T-helper 2 cell treated with Interferon-gamma antibody and Interleukin-4, amounts not matched to agents 5 μg/mL and 100 μg/mL, for 36 hours (primary cell): ENCODE measurements around the gene STIM1.

Experiments
- DNase-seq: peaks from one replicate; pipeline ENCODE4 v3.0.0; 2021; ENCODE audit warnings: low spot score
- H3K27ac Mint-ChIP-seq: one replicate; pipeline ENCODE4 v1.8.0; 2021; ENCODE audit warnings: mild to moderate bottlenecking, mixed read lengths
- H3K27me3 Mint-ChIP-seq: one replicate; pipeline ENCODE4 v1.8.0; 2021; ENCODE audit warnings: low read depth, mixed read lengths
- H3K36me3 Mint-ChIP-seq: one replicate; pipeline ENCODE4 v1.8.0; 2021; ENCODE audit warnings: low read depth, mixed read lengths
- H3K4me1 Mint-ChIP-seq: one replicate; pipeline ENCODE4 v1.8.0; 2021; ENCODE audit warnings: low read depth, mixed read lengths
- H3K4me3 Mint-ChIP-seq: one replicate; pipeline ENCODE4 v1.8.0; 2022; ENCODE audit warnings: mild to moderate bottlenecking, moderate library complexity, mixed read lengths
- H3K9me3 Mint-ChIP-seq: one replicate; pipeline ENCODE4 v1.8.0; 2021; ENCODE audit warnings: mixed read lengths

The STIM1 gene

DNA sequence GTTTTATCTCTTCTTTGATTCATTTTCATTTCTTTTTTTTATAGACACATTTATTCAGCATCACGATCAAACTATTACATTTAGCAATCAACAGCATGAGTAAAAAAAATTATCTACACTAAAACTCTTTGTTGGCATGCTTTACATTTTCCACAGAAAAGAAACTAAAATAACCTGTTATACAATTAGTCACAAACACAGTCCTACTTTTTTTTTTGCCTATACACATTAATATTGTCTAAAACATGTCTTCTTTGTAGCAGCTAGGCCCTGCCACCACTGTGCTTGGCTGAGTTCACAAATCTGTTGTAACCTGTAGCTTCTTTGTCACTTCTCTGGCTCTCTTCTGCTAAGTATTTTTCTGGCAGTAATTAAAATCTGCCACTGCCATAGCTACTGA lies 117.0 kb downstream of the STIM1 start:
- H3K4me3 Mint-ChIP-seq = no peak overlapping the region
- H3K27me3 Mint-ChIP-seq = no peaks in the 10 kb centered on the region
- peaks cover 52% of the 10 kb centered on the region for H3K4me1 Mint-ChIP-seq
- DNase-seq = no peak
- no peak overlapping the region for H3K27ac Mint-ChIP-seq
- peaks cover 33% of the 10 kb centered on the region for H3K36me3 Mint-ChIP-seq
- no peaks in the 10 kb centered on the region for H3K9me3 Mint-ChIP-seq

DNA sequence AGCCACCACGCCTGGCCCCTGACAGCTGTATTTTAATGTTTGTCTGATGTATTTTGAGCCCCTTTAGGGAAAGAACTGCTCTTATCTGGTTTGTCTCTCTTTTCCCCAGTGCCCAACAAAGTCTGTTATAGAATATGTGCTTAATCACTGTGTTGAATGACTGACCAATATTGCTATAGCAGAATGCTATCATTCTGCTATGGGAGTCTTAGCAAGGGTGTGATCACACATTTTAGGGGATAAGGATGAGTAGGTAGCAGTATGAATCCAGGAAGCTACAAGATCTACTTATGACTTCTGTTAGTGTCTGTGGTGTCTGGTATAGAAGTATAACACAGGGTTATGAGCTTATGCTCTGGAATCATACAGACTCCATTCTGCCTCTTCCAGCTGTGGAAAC lies 121.6 kb downstream of the STIM1 start:
- H3K27me3 Mint-ChIP-seq = no peaks in the 10 kb centered on the region
- H3K4me1 Mint-ChIP-seq = peaks cover 35% of the 10 kb centered on the region
- no peak overlapping the region for H3K27ac Mint-ChIP-seq
- H3K4me3 Mint-ChIP-seq = no peak overlapping the region
- DNase-seq = no peak
- peaks cover 20% of the 10 kb centered on the region for H3K36me3 Mint-ChIP-seq
- H3K9me3 Mint-ChIP-seq = no peaks in the 10 kb centered on the region

DNA sequence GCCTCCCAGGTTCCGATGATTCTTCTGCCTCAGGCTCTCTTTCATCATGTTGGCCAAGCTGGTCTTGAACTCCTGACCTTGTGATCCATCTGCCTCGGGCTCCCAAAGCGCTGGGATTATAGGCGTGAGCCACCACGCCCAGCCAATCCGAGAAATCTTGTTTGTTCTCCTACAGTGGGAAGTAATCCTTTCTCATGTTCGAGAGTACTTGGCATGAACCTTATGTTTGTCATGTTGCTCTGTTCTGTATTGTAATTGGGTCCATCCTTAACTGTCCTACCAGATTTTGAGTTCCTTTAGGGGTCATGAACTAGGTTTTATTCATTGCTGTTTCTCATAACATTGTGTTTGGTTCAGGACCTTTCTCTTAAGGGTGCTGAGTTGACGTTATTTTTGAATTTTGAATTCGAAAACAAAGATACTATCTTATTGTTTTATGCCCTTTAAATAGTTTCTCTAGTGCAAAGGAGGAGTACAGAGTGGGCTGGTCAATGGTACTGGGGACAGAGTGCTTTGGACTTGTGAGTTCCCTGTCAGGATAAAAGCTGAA lies 125.7 kb downstream of the STIM1 start:
- Mint-ChIP-seq H3K4me3 (no peak overlapping the region), H3K27me3 (no peaks in the 10 kb centered on the region), H3K4me1 (peaks cover 57% of the 10 kb centered on the region), H3K36me3 (peaks cover 12% of the 10 kb centered on the region), H3K9me3 (no peaks in the 10 kb centered on the region), H3K27ac (no peak overlapping the region)
- DNase-seq = no peak

DNA sequence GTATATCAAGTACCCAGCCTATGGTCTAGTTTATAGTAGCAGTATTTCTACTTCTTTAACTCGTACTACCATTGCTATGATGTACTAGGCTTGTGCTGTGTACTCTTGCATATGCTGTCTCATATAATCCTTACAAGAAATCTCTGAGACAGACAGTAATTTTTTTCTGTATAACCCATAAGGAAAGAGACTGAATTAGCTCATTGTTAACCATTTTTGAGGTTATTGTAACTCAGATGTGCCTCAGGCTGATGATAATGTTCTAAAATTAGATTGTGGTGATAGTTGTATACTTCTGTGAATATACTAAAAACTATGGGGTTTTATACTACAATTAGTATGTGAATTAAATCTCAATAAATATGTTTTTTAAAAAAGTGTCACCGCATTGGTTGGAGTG lies 127.0 kb downstream of the STIM1 start:
- no peaks in the 10 kb centered on the region for H3K27me3 Mint-ChIP-seq
- H3K36me3 Mint-ChIP-seq = peaks cover 11% of the 10 kb centered on the region
- H3K9me3 Mint-ChIP-seq = no peaks in the 10 kb centered on the region
- no peak overlapping the region for H3K27ac Mint-ChIP-seq
- no peak for DNase-seq
- no peak overlapping the region for H3K4me3 Mint-ChIP-seq
- peaks cover 57% of the 10 kb centered on the region for H3K4me1 Mint-ChIP-seq

DNA sequence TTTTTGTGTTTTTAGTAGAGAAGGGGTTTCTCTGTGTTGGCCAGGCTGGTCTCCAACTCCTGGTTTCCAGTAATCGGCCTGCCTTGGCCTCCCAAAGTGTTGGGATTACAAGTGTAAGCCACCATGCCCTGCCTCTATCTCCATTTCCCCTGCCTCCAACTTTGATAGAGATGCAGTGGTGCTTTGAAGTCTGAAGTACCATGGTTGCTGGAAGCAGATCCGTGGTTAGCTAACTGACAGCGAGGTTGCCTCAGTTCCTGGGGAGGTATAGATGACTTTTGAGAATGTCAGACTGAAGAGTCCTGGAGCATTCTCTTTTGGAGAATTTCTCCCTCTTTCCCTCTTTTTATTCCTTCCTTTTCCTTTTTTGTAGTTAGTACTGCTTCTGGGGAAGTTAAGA lies 127.6 kb downstream of the STIM1 start:
- H3K9me3 Mint-ChIP-seq = no peaks in the 10 kb centered on the region
- H3K27ac Mint-ChIP-seq = no peak overlapping the region
- peaks cover 15% of the 10 kb centered on the region for H3K36me3 Mint-ChIP-seq
- DNase-seq = no peak
- no peaks in the 10 kb centered on the region for H3K27me3 Mint-ChIP-seq
- no peak overlapping the region for H3K4me3 Mint-ChIP-seq
- peaks cover 62% of the 10 kb centered on the region for H3K4me1 Mint-ChIP-seq

DNA sequence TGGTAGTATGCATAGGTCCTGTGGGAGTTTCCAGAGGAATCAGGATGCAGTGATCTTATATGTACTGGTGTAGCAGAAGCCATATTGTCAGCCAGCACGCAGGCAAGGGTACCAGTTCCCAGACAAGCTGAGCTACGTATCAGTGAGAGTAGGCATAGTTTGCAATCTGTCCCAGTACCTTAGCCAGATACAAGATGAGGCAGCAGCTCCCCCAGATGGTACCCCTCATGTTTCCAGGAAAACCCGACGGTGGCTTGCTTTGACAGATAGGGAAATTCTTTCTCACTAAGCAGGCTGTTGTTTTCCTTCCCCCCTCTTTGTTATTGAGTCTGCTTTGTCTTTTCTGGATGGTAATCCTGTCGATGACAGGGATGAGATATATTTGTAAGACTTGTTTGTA lies 129.4 kb downstream of the STIM1 start:
- no peak overlapping the region for H3K4me3 Mint-ChIP-seq
- peaks cover 17% of the 10 kb centered on the region for H3K36me3 Mint-ChIP-seq
- peak; percentile 30 for DNase-seq
- no peaks in the 10 kb centered on the region for H3K27me3 Mint-ChIP-seq
- no peaks in the 10 kb centered on the region for H3K9me3 Mint-ChIP-seq
- peaks cover 57% of the 10 kb centered on the region for H3K4me1 Mint-ChIP-seq
- peak overlapping the region; percentile 73 for H3K27ac Mint-ChIP-seq

DNA sequence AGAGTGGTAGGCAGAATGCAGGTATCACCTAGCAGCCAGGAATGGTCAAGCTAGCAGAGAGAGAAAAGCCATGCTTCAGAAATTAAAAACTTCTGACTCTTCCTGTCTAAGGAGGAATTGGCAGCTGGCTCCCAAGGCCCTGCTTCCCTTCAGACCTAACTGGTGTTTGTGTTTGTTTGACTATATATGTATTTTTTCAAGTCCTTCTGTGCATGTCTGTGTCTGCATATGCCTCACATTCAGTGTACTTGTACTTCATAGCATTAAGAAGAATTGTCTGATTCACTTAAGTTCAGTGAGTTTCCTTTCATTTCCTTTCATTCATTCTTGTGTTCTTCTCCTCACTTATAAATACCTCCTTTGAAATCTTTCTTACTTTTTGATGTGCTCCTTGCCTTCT lies 130.2 kb downstream of the STIM1 start:
- peaks cover 63% of the 10 kb centered on the region for H3K4me1 Mint-ChIP-seq
- peaks cover 5% of the 10 kb centered on the region for H3K9me3 Mint-ChIP-seq
- DNase-seq = no peak
- no peak overlapping the region for H3K27ac Mint-ChIP-seq
- H3K36me3 Mint-ChIP-seq = peaks cover 22% of the 10 kb centered on the region
- no peaks in the 10 kb centered on the region for H3K27me3 Mint-ChIP-seq
- H3K4me3 Mint-ChIP-seq = no peak overlapping the region

DNA sequence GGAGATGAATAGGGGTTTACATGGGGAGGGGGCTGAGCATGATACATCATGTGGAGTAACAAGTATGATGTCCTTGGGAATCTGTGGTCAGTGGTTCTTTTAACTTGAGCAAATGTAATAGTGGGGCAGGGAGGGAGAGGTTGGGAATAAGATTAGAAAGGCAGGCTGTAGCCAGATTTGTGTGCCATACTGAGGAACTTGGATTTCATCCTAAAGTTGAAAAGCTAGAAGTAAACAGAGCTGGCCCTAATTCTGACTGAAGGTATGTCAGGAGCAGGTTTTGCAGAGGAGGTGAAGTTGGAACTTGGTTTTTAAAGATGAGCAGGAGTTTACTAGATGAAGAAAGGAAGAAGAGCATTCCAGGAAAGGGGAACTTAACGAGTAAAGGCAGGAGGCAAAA lies 130.8 kb downstream of the STIM1 start:
- no peak for DNase-seq
- Mint-ChIP-seq H3K27ac (no peak overlapping the region), H3K36me3 (peaks cover 21% of the 10 kb centered on the region), H3K4me3 (no peak overlapping the region), H3K27me3 (no peaks in the 10 kb centered on the region), H3K4me1 (peaks cover 62% of the 10 kb centered on the region), H3K9me3 (peaks cover 5% of the 10 kb centered on the region)

DNA sequence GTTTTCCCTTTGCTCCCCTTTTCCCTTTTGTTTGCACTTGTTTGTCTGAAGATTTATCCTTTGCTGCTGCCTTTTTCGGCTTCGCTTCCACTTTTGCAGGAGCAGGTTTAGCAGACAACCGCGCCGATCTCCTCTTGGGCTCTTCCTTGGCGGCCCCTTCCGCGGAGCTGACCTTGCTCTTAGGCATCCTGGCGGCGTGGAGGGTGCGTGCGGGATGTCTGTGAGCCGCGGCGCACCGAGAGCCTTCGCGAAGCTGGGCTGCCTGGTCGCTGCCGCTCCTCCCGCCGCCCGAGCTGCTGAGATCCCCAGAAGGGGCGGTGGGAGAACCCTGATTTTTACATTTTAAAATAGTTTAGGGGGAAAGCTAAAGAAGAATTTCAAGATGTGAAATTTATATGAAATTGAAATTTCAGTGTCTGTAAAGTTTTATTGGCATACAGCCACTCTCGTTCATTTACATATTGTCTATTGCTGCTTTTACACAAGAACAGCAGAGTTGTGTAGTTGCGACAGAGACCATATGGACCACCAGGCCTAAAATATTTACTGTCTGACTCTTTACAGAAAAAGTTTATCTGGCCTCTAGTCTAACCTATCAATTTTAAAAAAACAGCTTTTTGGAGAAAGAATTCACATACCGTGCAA lies 133.9 kb downstream of the STIM1 start:
- DNase-seq = no peak
- Mint-ChIP-seq H3K36me3 (peaks cover 39% of the 10 kb centered on the region), H3K9me3 (peaks cover 26% of the 10 kb centered on the region), H3K27ac (peak overlapping the region; percentile 54), H3K27me3 (no peaks in the 10 kb centered on the region), H3K4me1 (peaks cover 40% of the 10 kb centered on the region), H3K4me3 (peak overlapping the region; percentile 55)

DNA sequence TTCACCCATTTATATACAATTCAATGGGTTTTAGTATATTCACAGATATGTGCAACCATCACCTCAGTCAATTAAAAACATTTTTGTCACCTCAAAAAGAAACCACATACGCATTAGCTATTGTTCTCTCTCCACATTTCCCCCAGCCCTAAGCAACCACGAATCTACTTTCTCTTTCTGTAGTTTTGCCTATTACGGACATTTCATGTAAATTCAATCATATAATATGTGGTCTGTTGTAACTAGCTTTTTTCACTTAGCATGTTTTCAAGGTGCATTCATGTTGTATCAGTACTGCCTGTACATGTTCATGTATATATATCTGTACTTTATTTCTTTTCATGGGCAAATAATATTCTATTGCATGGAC lies 134.4 kb downstream of the STIM1 start:
- Mint-ChIP-seq H3K27ac (peak overlapping the region; percentile 54), H3K4me3 (peak overlapping the region; percentile 55), H3K27me3 (no peaks in the 10 kb centered on the region), H3K9me3 (peaks cover 31% of the 10 kb centered on the region), H3K36me3 (peaks cover 44% of the 10 kb centered on the region), H3K4me1 (peaks cover 40% of the 10 kb centered on the region)
- no peak for DNase-seq

DNA sequence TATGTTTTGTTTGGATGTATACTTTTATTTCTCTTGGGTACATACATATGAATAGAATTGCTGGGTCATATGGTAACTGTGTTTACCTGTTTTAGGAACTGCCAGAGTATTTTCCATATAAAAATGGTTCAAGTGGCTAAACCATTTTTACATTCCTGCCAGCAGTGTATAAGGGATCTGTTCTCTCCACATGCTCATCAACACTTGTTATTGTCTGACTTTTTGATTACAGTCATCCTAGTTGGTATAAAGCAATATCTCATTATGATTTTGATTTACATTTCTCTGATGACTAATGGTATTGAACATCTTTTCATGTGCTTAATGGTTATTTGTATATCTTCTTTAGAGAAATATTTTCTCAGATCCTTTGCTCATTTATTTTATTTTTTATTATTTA lies 134.9 kb downstream of the STIM1 start:
- peaks cover 39% of the 10 kb centered on the region for H3K4me1 Mint-ChIP-seq
- H3K27me3 Mint-ChIP-seq = no peaks in the 10 kb centered on the region
- H3K27ac Mint-ChIP-seq = peak overlapping the region; percentile 54
- H3K36me3 Mint-ChIP-seq = peaks cover 49% of the 10 kb centered on the region
- peaks cover 36% of the 10 kb centered on the region for H3K9me3 Mint-ChIP-seq
- DNase-seq = no peak
- peak overlapping the region; percentile 55 for H3K4me3 Mint-ChIP-seq

DNA sequence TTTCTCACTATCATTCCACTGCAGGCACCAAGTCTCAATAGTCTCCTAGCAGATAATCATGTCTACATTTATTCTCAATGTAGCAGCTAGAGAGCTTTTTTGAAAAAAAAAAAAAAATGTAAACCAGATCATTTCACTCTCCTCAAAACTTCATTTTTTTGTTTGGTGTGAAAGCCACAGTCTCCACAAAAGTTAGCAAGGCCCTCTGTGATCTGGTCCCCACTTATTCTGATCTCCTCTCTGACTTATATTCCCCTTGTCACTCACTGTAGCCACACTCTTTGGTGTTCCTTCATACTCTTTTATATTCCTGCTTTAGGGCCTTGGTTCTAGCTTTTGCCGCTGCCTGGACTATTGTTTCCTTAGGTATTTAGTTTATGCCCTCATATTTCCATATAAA lies 137.5 kb downstream of the STIM1 start:
- DNase-seq = no peak
- Mint-ChIP-seq H3K4me3 (no peak overlapping the region), H3K36me3 (peaks cover 54% of the 10 kb centered on the region), H3K27me3 (no peaks in the 10 kb centered on the region), H3K9me3 (peaks cover 40% of the 10 kb centered on the region), H3K27ac (no peak overlapping the region), H3K4me1 (peaks cover 33% of the 10 kb centered on the region)

DNA sequence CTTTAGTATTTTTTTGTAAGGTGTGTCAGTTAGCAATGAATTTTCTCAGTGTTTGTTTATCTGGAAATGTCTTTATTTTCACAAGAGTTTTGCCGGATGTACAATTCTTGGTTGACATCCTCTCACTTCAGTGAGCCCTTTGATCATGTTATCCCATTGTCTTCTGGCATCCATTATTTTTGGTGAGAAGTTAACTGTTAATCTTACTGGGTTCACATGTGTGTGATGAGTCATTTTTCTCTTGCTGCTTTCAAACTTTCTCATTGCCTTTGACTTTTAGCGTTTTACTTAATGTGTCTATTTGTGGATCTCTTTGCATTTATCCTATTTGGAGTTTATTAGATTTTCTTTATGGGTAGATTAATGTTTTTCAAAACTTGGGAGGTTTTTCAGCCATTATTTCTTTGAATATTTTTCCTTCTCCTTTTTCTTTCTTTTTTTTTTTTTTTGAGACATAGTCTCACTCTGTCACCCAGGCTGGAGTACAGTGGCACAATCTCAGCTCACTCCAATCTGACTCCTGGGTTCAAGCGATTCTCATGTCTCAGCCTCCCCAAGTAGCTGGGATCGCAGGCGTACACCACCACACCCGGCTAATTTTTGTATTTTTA lies 138.7 kb downstream of the STIM1 start:
- no peak for DNase-seq
- peaks cover 55% of the 10 kb centered on the region for H3K36me3 Mint-ChIP-seq
- no peak overlapping the region for H3K4me3 Mint-ChIP-seq
- H3K27me3 Mint-ChIP-seq = no peaks in the 10 kb centered on the region
- H3K9me3 Mint-ChIP-seq = peaks cover 42% of the 10 kb centered on the region
- H3K27ac Mint-ChIP-seq = no peak overlapping the region
- H3K4me1 Mint-ChIP-seq = peaks cover 30% of the 10 kb centered on the region

DNA sequence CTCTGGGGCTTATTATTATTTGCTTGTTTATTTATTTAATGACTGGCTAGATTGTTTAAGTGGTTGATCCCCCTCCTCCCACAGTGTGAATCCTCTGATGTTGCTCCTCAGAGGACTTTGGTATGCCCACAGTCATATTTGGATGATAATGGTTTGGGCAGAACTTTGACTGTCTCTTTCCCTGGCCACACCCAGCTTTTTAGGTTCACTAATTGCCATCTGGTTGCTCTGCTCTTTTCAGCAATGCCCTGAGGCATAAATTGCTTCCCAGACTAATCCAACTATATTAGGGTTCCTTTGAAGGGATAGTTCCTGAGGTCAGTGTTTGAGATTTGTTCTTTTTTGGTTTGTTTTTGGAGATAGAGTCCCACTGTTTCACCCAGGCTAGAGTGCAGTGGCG lies 139.8 kb downstream of the STIM1 start:
- Mint-ChIP-seq H3K9me3 (peaks cover 42% of the 10 kb centered on the region), H3K4me3 (no peak overlapping the region), H3K36me3 (peaks cover 50% of the 10 kb centered on the region), H3K27ac (no peak overlapping the region), H3K4me1 (peaks cover 21% of the 10 kb centered on the region), H3K27me3 (no peaks in the 10 kb centered on the region)
- no peak for DNase-seq
